Right lung (tissue), 5 donors: ENCODE results near the gene BUB3. TPM values are rescaled to one million over a fixed set of nuclear protein-coding genes. Genes with fewer than 3 reads are reported as not detected.

Experiments used
- DNase-seq, 2 donors: peaks; one replicate each; pipeline ENCODE4 v3.0.0-alpha.2; 2013
- polyA plus RNA-seq, 5 donors: library from polyadenylated mRNA; unstranded; fragments of 120-200 nt; gene quantifications; one replicate each; pipeline versions ENCODE4 v1.2.1 to v1.2.3, GENCODE V29; 2013; ENCODE audit warnings: inconsistent platforms in 1 of 5, low replicate concordance in 1 of 5; ENCODE audit not compliant: insufficient read length in 5 of 5, insufficient read depth in 1 of 5

The BUB3 gene
- polyA plus RNA-seq, 5 donors: 92.3 to 160 (median 117) TPM

GRCh38 chr10:123202506-123202905 lies 48.3 kb downstream of the BUB3 start:
- DNase-seq: no peak

GRCh38 chr10:123203393-123204126 lies 49.4 kb downstream of the BUB3 start:
- no peak for DNase-seq

- DNase-seq: peak in 1 of 2 donors; percentile 21
These were observed 49.9 kb downstream of the BUB3 start for GRCh38 chr10:123204127-123204461.

- DNase-seq: no peak
These were observed 50.8 kb downstream of the BUB3 start for GRCh38 chr10:123205041-123205440.

GRCh38 chr10:123212063-123212462 lies 57.9 kb downstream of the BUB3 start:
- DNase-seq: no peak

GRCh38 chr10:123212640-123213039 lies 58.4 kb downstream of the BUB3 start:
- no peak for DNase-seq

- no peak for DNase-seq
These were observed 59.0 kb downstream of the BUB3 start for GRCh38 chr10:123213192-123213591.

Other genes starting within 250 kb of the BUB3 start
- not detected for gene FAM24A, start 243.8 kb upstream of the BUB3 start, polyA plus RNA-seq
- gene C10orf88, start 200.2 kb upstream of the BUB3 start, polyA plus RNA-seq: 10 to 100 TPM; 15.9 to 25.4 (median 21.8) TPM
- 10 to 100 TPM in 2 of 5 donors, 1 to 10 TPM in 3; 6.6 to 11.1 (median 8.5) TPM for gene PSTK, start 174.0 kb upstream of the BUB3 start, polyA plus RNA-seq
- 10 to 100 TPM; 17.5 to 30.3 (median 24.2) TPM for gene IKZF5, start 145.6 kb upstream of the BUB3 start, polyA plus RNA-seq
- 10 to 100 TPM; 13.8 to 26.6 (median 21.7) TPM for gene ACADSB, start 145.4 kb upstream of the BUB3 start, polyA plus RNA-seq
- gene HMX3, start 18.4 kb upstream of the BUB3 start, polyA plus RNA-seq: not detected
- not detected for gene HMX2, start 6.3 kb upstream of the BUB3 start, polyA plus RNA-seq